ENCODE results near the gene RBP7.

The RBP7 gene

GRCh38 chr1:10031461-10031860 is 34.4 kb downstream of the RBP7 start:
- Histone ChIP-seq H3K9ac (ENCODE audit: low read depth, low read length, poor library complexity, severe bottlenecking) (no peak overlapping the region), H3K4me1 (ENCODE audit: insufficient read depth, low read length, poor library complexity, severe bottlenecking) (peaks cover 25% of the 10 kb centered on the region), H2AFZ (ENCODE audit: low read length) (no peak overlapping the region), H3K79me2 (ENCODE audit: insufficient read depth, low read length) (peaks cover 29% of the 10 kb centered on the region), H4K20me1 (ENCODE audit: insufficient read depth, low read length, poor library complexity, severe bottlenecking) (peaks cover 11% of the 10 kb centered on the region), H3K4me3 (ENCODE audit: low read length, poor library complexity, severe bottlenecking) (no peak overlapping the region), H3K27me3 (ENCODE audit: insufficient read depth, low read length, poor library complexity, severe bottlenecking) (no peaks in the 10 kb centered on the region), H3K9me3 (ENCODE audit: insufficient read depth, low read depth, low read length) (no peaks in the 10 kb centered on the region), H3F3A (ENCODE audit: low read depth) (no peaks in the 10 kb centered on the region), H3K9me2 (replicated peaks; ENCODE audit: low read depth, low read length) (no peaks in the 10 kb centered on the region), H3K36me3 (ENCODE audit: insufficient read depth, low read length) (no peaks in the 10 kb centered on the region), H3K4me2 (ENCODE audit: low read depth, low read length, poor library complexity, severe bottlenecking) (no peak overlapping the region)
- TF ChIP-seq EZH2phosphoT487 (IDR thresholded peaks at IDR 0.05; ENCODE audit: borderline replicate concordance) (no peak), CTCF (conservative IDR thresholded peaks at IDR 0.05; ENCODE audit: low read length) (no peak)

- H4K20me1 ChIP-seq (ENCODE audit: insufficient read depth, low read length, poor library complexity, severe bottlenecking): peaks cover 11% of the 10 kb centered on the region
- H3K79me2 ChIP-seq (ENCODE audit: insufficient read depth, low read length): peaks cover 42% of the 10 kb centered on the region
- no peaks in the 10 kb centered on the region for H3K36me3 ChIP-seq (ENCODE audit: insufficient read depth, low read length)
- H3F3A ChIP-seq (ENCODE audit: low read depth): no peaks in the 10 kb centered on the region
- no peaks in the 10 kb centered on the region for H3K9me3 ChIP-seq (ENCODE audit: insufficient read depth, low read depth, low read length)
- H3K9me2 ChIP-seq (replicated peaks; ENCODE audit: low read depth, low read length): no peaks in the 10 kb centered on the region
- peak within 1 kb of the TSS; percentile 99 for H3K4me2 ChIP-seq (ENCODE audit: low read depth, low read length, poor library complexity, severe bottlenecking)
- H3K4me1 ChIP-seq (ENCODE audit: insufficient read depth, low read length, poor library complexity, severe bottlenecking): peaks cover 28% of the 10 kb centered on the region
- peak; percentile 68 for TF ChIP-seq CTCF (conservative IDR thresholded peaks at IDR 0.05; ENCODE audit: low read length)
- no peak for TF ChIP-seq EZH2phosphoT487 (IDR thresholded peaks at IDR 0.05; ENCODE audit: borderline replicate concordance)
- peak within 1 kb of the TSS; percentile 87 for H3K4me3 ChIP-seq (ENCODE audit: low read length, poor library complexity, severe bottlenecking)
- H2AFZ ChIP-seq (ENCODE audit: low read length): peak within 1 kb of the TSS; percentile 100
- no peaks in the 10 kb centered on the region for H3K27me3 ChIP-seq (ENCODE audit: insufficient read depth, low read length, poor library complexity, severe bottlenecking)
- peak within 1 kb of the TSS; percentile 75 for H3K9ac ChIP-seq (ENCODE audit: low read depth, low read length, poor library complexity, severe bottlenecking)
Observed at GRCh38 chr1:10032590-10033358, 35.7 kb downstream of the RBP7 start, which contains the start of gene UBE4B. UBE4B (plus strand) TSS chr1:10032958; CDS start chr1:10033671, 713 bp downstream.

GRCh38 chr1:10033359-10033845 is 36.4 kb downstream of the RBP7 start:
- peak overlapping the region; percentile 70 for H2AFZ ChIP-seq (ENCODE audit: low read length)
- peak overlapping the region; percentile 75 for H3K9ac ChIP-seq (ENCODE audit: low read depth, low read length, poor library complexity, severe bottlenecking)
- H4K20me1 ChIP-seq (ENCODE audit: insufficient read depth, low read length, poor library complexity, severe bottlenecking): peaks cover 11% of the 10 kb centered on the region
- H3K4me2 ChIP-seq (ENCODE audit: low read depth, low read length, poor library complexity, severe bottlenecking): peak overlapping the region; percentile 99
- peaks cover 28% of the 10 kb centered on the region for H3K4me1 ChIP-seq (ENCODE audit: insufficient read depth, low read length, poor library complexity, severe bottlenecking)
- H3F3A ChIP-seq (ENCODE audit: low read depth): no peaks in the 10 kb centered on the region
- peak overlapping the region; percentile 87 for H3K4me3 ChIP-seq (ENCODE audit: low read length, poor library complexity, severe bottlenecking)
- no peaks in the 10 kb centered on the region for H3K9me2 ChIP-seq (replicated peaks; ENCODE audit: low read depth, low read length)
- no peaks in the 10 kb centered on the region for H3K27me3 ChIP-seq (ENCODE audit: insufficient read depth, low read length, poor library complexity, severe bottlenecking)
- peaks cover 47% of the 10 kb centered on the region for H3K79me2 ChIP-seq (ENCODE audit: insufficient read depth, low read length)
- no peak for TF ChIP-seq EZH2phosphoT487 (IDR thresholded peaks at IDR 0.05; ENCODE audit: borderline replicate concordance)
- no peak for TF ChIP-seq CTCF (conservative IDR thresholded peaks at IDR 0.05; ENCODE audit: low read length)
- no peaks in the 10 kb centered on the region for H3K9me3 ChIP-seq (ENCODE audit: insufficient read depth, low read depth, low read length)
- H3K36me3 ChIP-seq (ENCODE audit: insufficient read depth, low read length): no peaks in the 10 kb centered on the region

Data from Loucy (cell line).